ENCODE results near the gene CACNA1E.
"Not testable (repeated sequence)": the region's sequence is repeated elsewhere in the genome, so short reads cannot be mapped to it uniquely, and the experiment has no call there.

The CACNA1E gene

GRCh38 chr1:181518152-181518551 is 34.8 kb downstream of the CACNA1E start:
- DNase-seq: no peak

- DNase-seq: no peak
Measured at GRCh38 chr1:181522864-181523263, 39.5 kb downstream of the CACNA1E start.

DNA sequence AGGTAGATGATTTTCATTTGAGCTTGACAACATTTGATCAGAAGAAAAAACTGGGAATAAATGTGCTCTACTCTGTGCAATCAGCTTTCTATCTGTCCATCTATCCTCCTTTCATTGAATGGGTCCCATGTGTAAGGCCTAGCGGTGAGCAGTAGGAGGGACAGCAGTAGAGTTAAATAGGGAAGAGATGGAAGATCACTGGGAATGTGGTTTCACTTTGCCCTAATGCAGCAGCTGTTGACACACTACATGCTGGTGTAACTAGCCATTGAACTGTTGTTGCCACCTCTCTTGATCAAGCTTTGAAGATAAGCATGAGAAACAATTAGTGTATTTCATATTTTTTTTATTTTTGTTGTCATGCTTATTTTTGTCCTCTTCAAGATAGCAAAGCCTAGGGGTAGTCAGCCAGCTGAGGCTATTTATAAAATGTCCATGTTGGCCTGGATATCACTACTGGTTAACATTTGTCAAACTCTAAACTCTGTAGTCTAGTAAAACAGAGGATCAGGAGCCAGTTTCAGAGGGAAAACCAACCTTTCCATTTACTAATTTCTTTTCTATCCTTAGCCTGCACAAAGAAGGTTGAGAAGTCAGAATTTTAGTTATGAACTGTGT is 41.9 kb downstream of the CACNA1E start:
- DNase-seq: no peak

DNA sequence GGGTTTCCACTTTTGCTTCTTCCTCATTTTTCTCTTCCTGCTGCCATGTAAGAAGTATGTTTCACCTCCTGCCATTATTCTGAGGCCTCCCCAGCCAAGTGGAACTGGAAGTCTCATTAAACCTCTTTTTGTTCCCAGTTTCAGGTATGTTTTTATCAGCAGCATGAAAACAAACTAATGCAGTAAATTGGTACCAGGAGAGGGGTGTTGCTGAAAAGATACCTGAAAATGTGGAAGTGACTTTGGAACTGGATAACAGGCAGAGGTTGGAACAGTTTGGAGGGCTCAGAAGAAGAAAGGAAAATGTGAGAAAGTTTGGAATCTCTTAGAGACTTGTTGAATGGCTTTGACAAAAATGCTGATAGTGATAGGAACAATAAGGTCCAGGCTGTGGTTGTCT is 44.9 kb downstream of the CACNA1E start:
- DNase-seq: not testable (repeated sequence)

GRCh38 chr1:181531441-181531840 is 48.1 kb downstream of the CACNA1E start:
- no peak for DNase-seq

DNA sequence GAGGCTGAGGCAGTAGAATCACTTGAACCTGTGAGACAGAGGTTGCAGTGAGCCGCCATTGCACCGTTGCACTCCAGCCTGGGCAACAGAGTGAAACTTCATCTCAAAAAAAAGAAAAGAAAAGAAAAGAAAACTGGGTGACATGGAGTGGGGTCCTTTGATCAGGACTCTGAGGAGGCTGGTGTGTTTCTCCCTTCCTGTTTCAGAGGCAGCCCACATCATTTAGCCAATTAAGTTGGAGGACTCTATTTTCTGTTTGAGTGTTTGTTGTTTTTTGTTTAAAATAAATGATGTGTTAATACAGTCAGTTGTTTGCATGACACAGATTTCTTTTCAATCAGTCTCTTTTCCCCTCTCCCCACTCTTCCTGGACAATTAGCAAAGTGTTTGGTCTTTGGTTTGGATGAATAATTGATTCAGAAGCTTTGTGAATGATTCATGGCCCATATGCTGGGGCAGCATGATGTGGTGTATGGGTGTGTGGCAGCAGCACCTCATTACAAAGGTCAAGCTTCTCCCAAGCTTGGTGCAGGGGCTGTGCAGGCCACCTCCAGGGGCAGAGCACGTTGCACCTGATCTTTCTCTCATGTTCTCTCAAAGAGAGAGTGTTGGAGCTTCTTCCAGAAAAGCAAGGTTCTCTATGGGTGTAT is 48.8 kb downstream of the CACNA1E start:
- no peak for DNase-seq

- DNase-seq: no peak
Measured at GRCh38 chr1:181538836-181539235, 55.5 kb downstream of the CACNA1E start.

DNA sequence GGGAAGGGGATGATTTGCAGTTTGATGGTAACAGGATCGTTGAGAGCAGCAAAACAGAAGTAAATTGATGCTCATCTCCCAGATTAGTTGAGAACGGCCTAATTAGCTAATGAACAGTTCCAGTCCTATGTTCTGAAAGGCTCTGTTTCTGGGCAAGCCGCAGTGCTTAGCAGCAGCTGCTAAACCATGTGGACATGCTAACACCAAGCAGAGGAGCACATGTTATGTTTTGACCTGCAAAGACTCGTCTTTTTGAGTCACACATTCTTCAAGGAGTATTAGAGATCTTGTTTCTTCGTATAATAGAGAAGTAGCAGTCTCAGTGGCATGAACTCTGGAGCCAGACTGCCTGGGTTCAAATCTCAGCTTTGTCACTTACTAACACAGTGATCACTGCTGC is 58.1 kb downstream of the CACNA1E start:
- DNase-seq: no peak

GRCh38 chr1:181541947-181542346 is 58.6 kb downstream of the CACNA1E start:
- no peak for DNase-seq

GRCh38 chr1:181542406-181542805 is 59.1 kb downstream of the CACNA1E start:
- DNase-seq: not testable (repeated sequence)

DNA sequence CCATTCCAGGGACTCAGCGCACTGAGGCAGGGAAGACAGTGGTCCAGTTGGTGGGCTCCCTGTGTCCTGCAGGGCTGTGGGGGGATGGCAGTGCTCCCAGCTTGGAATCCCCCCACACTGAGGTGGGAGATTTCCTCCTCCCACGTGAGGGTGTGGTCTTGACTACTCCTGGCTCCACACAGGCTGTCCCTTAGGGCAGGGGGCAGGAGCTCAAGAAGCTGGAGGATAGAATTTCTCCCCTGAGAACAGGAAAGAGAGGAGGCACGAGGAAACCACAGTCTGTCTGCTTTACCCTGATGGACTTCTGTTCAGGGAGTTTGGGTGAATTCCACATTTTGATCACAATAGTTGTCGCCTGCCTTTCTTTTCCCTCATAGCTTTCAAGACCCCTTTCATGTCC is 62.1 kb downstream of the CACNA1E start:
- DNase-seq: no peak

DNA sequence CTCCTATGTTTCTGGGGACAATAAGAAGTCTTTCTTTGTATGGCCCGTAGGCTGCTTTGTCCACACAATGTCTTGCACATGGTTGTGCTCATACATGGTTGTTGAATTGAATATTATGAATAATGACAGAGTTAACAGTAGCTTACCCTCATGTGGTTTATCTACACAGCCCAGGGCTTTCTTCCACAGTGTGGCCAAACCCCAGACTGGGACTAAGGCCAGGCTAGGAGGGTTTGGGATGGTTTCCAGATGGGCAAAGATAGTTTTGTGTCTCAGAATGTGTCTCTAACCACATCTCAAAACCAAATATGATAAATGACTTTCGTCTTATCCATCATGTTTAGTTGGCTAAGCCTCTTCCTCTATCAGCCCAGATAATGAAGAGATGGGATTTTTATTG is 65.2 kb downstream of the CACNA1E start:
- DNase-seq: no peak

GRCh38 chr1:181551249-181551648 is 67.9 kb downstream of the CACNA1E start:
- no peak for DNase-seq

GRCh38 chr1:181551754-181552153 is 68.4 kb downstream of the CACNA1E start:
- DNase-seq: no peak

DNA sequence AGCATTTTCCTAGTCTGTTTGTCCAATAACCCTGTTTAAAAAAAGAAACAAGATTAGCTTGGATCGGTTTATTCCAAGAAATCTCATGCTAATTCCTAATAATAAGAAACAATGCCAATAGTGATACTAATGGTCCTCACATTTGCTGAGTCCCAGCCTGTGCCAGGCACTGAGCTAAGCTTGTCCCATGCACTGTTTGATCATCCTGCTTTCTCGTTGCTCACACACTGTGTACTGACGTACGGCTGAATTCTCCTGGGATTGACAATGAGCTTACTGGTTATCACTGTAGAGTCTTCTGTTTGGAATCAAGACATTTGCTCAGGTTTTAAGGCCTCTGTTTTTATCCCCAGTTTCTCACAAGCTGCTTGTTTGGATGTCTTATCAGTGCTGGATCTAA is 71.1 kb downstream of the CACNA1E start:
- no peak for DNase-seq

GRCh38 chr1:181556631-181557030 is 73.3 kb downstream of the CACNA1E start:
- DNase-seq: no peak

GRCh38 chr1:181557313-181557712 is 74.0 kb downstream of the CACNA1E start:
- DNase-seq: no peak

GRCh38 chr1:181558416-181558815 is 75.1 kb downstream of the CACNA1E start:
- no peak for DNase-seq

- no peak for DNase-seq
Measured at GRCh38 chr1:181559142-181559541, 75.8 kb downstream of the CACNA1E start.

DNA sequence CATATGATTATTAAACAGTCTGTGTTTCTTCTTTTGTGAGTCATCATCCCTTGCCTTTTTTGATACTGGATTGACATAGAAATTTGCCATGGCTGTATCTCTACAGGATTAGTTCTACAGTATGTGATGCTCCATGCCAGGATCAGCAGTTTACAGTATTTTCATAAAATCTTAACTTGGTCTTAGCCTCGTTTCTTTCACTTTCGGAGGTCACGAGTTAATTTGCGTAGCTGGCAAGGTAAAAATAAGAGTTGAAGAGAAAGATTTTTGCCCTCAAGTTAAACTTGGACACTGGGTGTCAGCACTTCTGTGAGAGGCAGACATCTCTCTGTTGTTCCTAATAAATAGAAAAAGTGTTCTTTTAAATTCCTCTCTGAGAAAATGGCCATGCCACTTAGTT is 79.1 kb downstream of the CACNA1E start:
- DNase-seq: no peak

GRCh38 chr1:181568736-181569135 is 85.4 kb downstream of the CACNA1E start:
- DNase-seq: no peak

GRCh38 chr1:181577475-181577874 is 94.2 kb downstream of the CACNA1E start:
- DNase-seq: no peak

GRCh38 chr1:181583598-181583997 is 100.3 kb downstream of the CACNA1E start:
- no peak for DNase-seq

- DNase-seq: no peak
Measured at GRCh38 chr1:181587870-181588438, 104.6 kb downstream of the CACNA1E start.

- DNase-seq: no peak
Measured at GRCh38 chr1:181588631-181589030, 105.3 kb downstream of the CACNA1E start.

All from stimulated activated naive CD4-positive, alpha-beta T cell (primary cell).